CD14-positive monocyte (primary cell): Measurements from ENCODE around the gene TLR9. TPM values are rescaled to one million over a fixed set of nuclear protein-coding genes. Genes with fewer than 3 reads are reported as not detected.

Experiments used
- DNase-seq, 3 donors: peaks; one replicate each; pipeline ENCODE4 v3.0.0-alpha.2; 2011 to 2022
- H2AFZ ChIP-seq: 2 replicates; pipeline ENCODE4 v1.6.0; 2012; ENCODE audit warnings: mild to moderate bottlenecking, low read depth, low read length, inconsistent platforms; ENCODE audit not compliant: insufficient read depth, poor library complexity, severe bottlenecking
- H3K27ac ChIP-seq, 2 donors: 1 replicate in 1 of 2; 2 replicates in 1 of 2; pipeline ENCODE4 v1.5.1; 2012 to 2013; ENCODE audit warnings: low read length in 2 of 2, control low read depth in 1 of 2, inconsistent platforms in 1 of 2, low read depth in 1 of 2, mild to moderate bottlenecking in 1 of 2
- H3K27me3 ChIP-seq, 2 donors: one replicate each; pipeline versions ENCODE4 v1.6.0 to v1.6.1; 2011 to 2013; ENCODE audit warnings: low read length in 2 of 2; ENCODE audit not compliant: control insufficient read depth in 2 of 2, insufficient read depth in 2 of 2
- H3K36me3 ChIP-seq, 2 donors: replicated peaks in 1 of 2; 1 replicate in 1 of 2; 2 replicates in 1 of 2; pipeline versions ENCODE4 v1.5.1 to v1.6.1; 2012 to 2013; ENCODE audit warnings: low read length in 2 of 2, control low read depth in 1 of 2, inconsistent platforms in 1 of 2, mild to moderate bottlenecking in 1 of 2; ENCODE audit not compliant: insufficient read depth in 2 of 2, control insufficient read depth in 1 of 2
- H3K4me1 ChIP-seq, 2 donors: 1 replicate in 1 of 2; 2 replicates in 1 of 2; pipeline versions ENCODE4 v1.5.1 to v1.6.1; 2012 to 2013; ENCODE audit warnings: low read length in 2 of 2, control low read depth in 1 of 2, inconsistent platforms in 1 of 2, mild to moderate bottlenecking in 1 of 2, moderate library complexity in 1 of 2; ENCODE audit not compliant: insufficient read depth in 2 of 2, control insufficient read depth in 1 of 2
- H3K4me2 ChIP-seq: replicated peaks from 2 replicates; pipeline ENCODE3; 2012; ENCODE audit warnings: low read length, moderate library complexity, mild to moderate bottlenecking; ENCODE audit not compliant: poor library complexity, severe bottlenecking; ENCODE audit errors: extremely low read depth
- H3K4me3 ChIP-seq, 3 experiments: fragments of 200-600 bp in 1 of 3; sonication (generic) in 1 of 3; replicated peaks in 1 of 3; 1 replicate in 2 of 3; 2 replicates in 1 of 3; pipeline ENCODE4 v1.5.1; 2011 to 2013; ENCODE audit warnings: low read length in 3 of 3, mild to moderate bottlenecking in 3 of 3, control low read depth in 2 of 3, low read depth in 2 of 3, inconsistent platforms in 1 of 3, moderate library complexity in 1 of 3
- H3K79me2 ChIP-seq: 2 replicates; pipeline ENCODE4 v1.6.0; 2012; ENCODE audit warnings: mild to moderate bottlenecking, control low read depth, inconsistent platforms, low read length, moderate library complexity; ENCODE audit not compliant: insufficient read depth
- H3K9ac ChIP-seq: 2 replicates; pipeline ENCODE4 v1.6.0; 2017; ENCODE audit warnings: low read length, mild to moderate bottlenecking; ENCODE audit not compliant: insufficient read depth, poor library complexity, severe bottlenecking
- H3K9me3 ChIP-seq, 2 donors: replicated peaks in 1 of 2; 1 replicate in 1 of 2; 2 replicates in 1 of 2; pipeline versions ENCODE4 v1.5.1 to v1.6.1; 2012 to 2013; ENCODE audit warnings: low read length in 2 of 2, control low read depth in 1 of 2; ENCODE audit not compliant: control insufficient read depth in 1 of 2, insufficient read depth in 1 of 2
- H4K20me1 ChIP-seq: 2 replicates; pipeline ENCODE4 v1.6.0; 2012; ENCODE audit warnings: mild to moderate bottlenecking, low read length, control low read depth, moderate library complexity; ENCODE audit not compliant: insufficient read depth
- H3K27ac Mint-ChIP-seq, 7 donors: one replicate each; pipeline ENCODE4 v1.8.0; 2020; ENCODE audit warnings: mild to moderate bottlenecking in 7 of 7, mixed read lengths in 7 of 7, moderate library complexity in 6 of 7, inconsistent platforms in 2 of 7
- H3K27me3 Mint-ChIP-seq, 3 donors: one replicate each; pipeline ENCODE4 v1.8.0; 2021 to 2022; ENCODE audit warnings: low read depth in 3 of 3, mild to moderate bottlenecking in 3 of 3, mixed read lengths in 3 of 3, moderate library complexity in 3 of 3, inconsistent platforms in 1 of 3
- H3K36me3 Mint-ChIP-seq, 2 donors: one replicate each; pipeline ENCODE4 v1.8.0; 2020; ENCODE audit warnings: mixed read lengths in 2 of 2, inconsistent platforms in 1 of 2, mild to moderate bottlenecking in 1 of 2
- H3K4me1 Mint-ChIP-seq: one replicate; pipeline ENCODE4 v1.8.0; 2020; ENCODE audit warnings: mild to moderate bottlenecking, mixed read lengths
- H3K4me3 Mint-ChIP-seq, 2 donors: one replicate each; pipeline ENCODE4 v1.8.0; 2020; ENCODE audit warnings: mild to moderate bottlenecking in 2 of 2, mixed read lengths in 2 of 2, moderate library complexity in 1 of 2
- H3K9me3 Mint-ChIP-seq, 7 donors: one replicate each; pipeline ENCODE4 v1.8.0; 2020 to 2022; ENCODE audit warnings: mixed read lengths in 7 of 7, mild to moderate bottlenecking in 6 of 7, moderate library complexity in 6 of 7, inconsistent platforms in 2 of 7
- WGBS: methylation state at CpG from one replicate; pipeline ENCODE4 v1.1.5; 2013; ENCODE audit warnings: missing lambda C conversion rate; ENCODE audit not compliant: insufficient coverage; 5-methylcytosine and 5-hydroxymethylcytosine counted together
- intact Hi-C, 2 donors: fragments of 100-400 bp; cut with micrococcal nuclease; formaldehyde crosslinking; loops; one replicate each; pipeline versions ENCODE4 v1.15.0 to v1.15.1; 2023
- polyA plus RNA-seq, 3 donors: library from polyadenylated mRNA; depleted of rRNA in 1 of 3; unstranded in 2 of 3; stranded (reverse) in 1 of 3; fragments of 300-500 nt in 2 of 3; fragments of >200 nt in 1 of 3; fragmentation: Illumina TruSeq in 2 of 3; gene quantifications; 1 replicate in 2 of 3; 2 replicates in 1 of 3; pipeline ENCODE4 v1.2.3, GENCODE V29; 2012 to 2021
- TF ChIP-seq, protein P1 (sequence below): fragments of 200-600 bp; IDR thresholded peaks from one replicate; pipeline ENCODE4 v1.8.0; 2022; ENCODE audit warnings: antibody characterized with exemption, mild to moderate bottlenecking

The TLR9 gene
- polyA plus RNA-seq, 3 donors = 0.91 TPM; not detected in 2

DNA sequence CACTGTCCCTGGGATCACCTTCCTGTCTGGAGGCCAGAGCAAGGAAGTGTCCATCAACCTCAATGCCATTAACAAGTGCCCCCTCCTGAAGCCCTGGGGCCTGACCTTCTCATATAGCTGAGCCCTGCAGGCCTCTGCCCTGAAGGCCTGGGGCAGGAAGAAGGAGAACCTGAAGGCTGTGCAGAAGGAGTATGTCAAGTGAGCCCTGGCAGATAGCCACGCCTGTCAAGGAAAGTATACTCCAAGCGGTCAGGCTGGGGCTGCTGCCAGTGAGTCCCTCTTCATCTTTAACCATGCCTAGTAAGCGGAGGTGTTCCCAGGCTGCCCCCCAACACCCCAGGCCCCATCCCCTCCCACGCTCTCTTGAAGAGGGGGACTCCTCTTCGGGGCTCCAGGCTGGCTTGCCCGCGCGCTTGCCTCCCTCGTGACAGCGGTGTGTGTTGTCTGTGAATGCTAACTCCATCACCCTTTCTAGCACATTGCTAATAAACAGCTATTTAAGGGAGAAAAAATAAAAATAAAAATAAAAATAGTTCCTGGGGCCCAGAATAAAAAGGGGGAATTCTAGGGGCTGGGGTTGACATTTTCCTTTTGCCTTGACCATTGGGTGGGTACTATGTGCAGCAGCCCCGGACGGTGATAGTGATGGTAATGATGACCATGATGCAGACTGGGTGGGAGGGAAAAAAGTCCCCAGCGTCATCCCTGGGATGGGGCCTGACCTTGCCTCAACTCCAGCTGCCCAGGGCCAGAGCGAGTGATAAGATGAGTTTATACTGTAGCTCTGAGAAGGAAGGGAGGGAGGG lies 30.8 kb downstream of the TLR9 start:
- no peaks in the 10 kb centered on the region for H3K9me3 Mint-ChIP-seq
- no peak overlapping the region for H3K27ac ChIP-seq
- no peak overlapping the region for H3K9ac ChIP-seq
- TF ChIP-seq, protein P1, sequence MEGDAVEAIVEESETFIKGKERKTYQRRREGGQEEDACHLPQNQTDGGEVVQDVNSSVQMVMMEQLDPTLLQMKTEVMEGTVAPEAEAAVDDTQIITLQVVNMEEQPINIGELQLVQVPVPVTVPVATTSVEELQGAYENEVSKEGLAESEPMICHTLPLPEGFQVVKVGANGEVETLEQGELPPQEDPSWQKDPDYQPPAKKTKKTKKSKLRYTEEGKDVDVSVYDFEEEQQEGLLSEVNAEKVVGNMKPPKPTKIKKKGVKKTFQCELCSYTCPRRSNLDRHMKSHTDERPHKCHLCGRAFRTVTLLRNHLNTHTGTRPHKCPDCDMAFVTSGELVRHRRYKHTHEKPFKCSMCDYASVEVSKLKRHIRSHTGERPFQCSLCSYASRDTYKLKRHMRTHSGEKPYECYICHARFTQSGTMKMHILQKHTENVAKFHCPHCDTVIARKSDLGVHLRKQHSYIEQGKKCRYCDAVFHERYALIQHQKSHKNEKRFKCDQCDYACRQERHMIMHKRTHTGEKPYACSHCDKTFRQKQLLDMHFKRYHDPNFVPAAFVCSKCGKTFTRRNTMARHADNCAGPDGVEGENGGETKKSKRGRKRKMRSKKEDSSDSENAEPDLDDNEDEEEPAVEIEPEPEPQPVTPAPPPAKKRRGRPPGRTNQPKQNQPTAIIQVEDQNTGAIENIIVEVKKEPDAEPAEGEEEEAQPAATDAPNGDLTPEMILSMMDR = no peak
- no peaks in the 10 kb centered on the region for H3K27me3 ChIP-seq
- intact Hi-C loops = loop anchor here (5.0 kb wide), 2 partner anchors 42 to 132 kb away; partner anchors contain the start of gene POC1A (in 1 of the 2)
- no peak for DNase-seq
- peaks cover 52% of the 10 kb centered on the region for H3K4me1 Mint-ChIP-seq
- H3K4me3 Mint-ChIP-seq = no peak overlapping the region
- H3K9me3 ChIP-seq = no peaks in the 10 kb centered on the region
- peak overlapping the region in 2 of 7 donors; percentile 37 to 66 for H3K27ac Mint-ChIP-seq
- 94% methylated on average over 6 of the region's 14 CpGs for WGBS
- no peaks in the 10 kb centered on the region for H3K36me3 ChIP-seq
- peaks cover 51 to 56% of the 10 kb centered on the region in 2 donors for H3K4me1 ChIP-seq
- H3K79me2 ChIP-seq = peaks cover 18% of the 10 kb centered on the region
- no peak overlapping the region for H3K4me3 ChIP-seq
- H3K4me2 ChIP-seq = no peak overlapping the region
- H2AFZ ChIP-seq = no peak overlapping the region
- H3K36me3 Mint-ChIP-seq = peaks cover 6 to 8% of the 10 kb centered on the region in 2 donors
- peaks cover 0 to 4% (median 0%) of the 10 kb centered on the region in 3 donors for H3K27me3 Mint-ChIP-seq
- H4K20me1 ChIP-seq = peaks cover 10% of the 10 kb centered on the region

DNA sequence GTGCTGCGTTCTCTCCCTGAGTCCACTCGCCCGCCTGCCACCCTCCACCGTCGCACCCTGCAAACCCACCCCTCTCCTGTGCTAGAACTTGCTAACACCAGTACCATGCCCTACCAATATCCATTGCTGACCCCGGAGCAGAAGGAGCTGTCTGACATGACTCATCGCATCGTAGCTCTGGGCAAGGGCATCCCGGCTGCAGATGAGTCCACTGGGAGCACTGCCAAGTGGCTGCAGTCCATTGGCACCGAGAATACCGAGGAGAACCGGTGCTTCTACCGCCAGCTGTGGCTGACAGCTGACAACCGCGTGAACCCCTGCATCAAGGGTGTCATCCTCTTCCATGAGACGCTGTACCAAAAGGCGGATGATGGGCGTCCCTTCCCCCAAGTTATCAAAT lies 32.4 kb downstream of the TLR9 start:
- Histone ChIP-seq H3K4me3 (no peak overlapping the region), H2AFZ (no peak overlapping the region), H3K9ac (no peak overlapping the region), H3K4me1 (peaks cover 55 to 57% of the 10 kb centered on the region in 2 donors), H3K36me3 (no peaks in the 10 kb centered on the region), H3K27ac (no peak overlapping the region), H3K27me3 (no peaks in the 10 kb centered on the region), H3K4me2 (no peak overlapping the region), H3K9me3 (no peaks in the 10 kb centered on the region), H4K20me1 (no peaks in the 10 kb centered on the region), H3K79me2 (peaks cover 2% of the 10 kb centered on the region)
- no peak for DNase-seq
- TF ChIP-seq, protein P1 = no peak
- Mint-ChIP-seq H3K27ac (no peak overlapping the region), H3K4me1 (peaks cover 57% of the 10 kb centered on the region), H3K36me3 (peaks cover 0 to 1% of the 10 kb centered on the region in 2 donors), H3K9me3 (no peaks in the 10 kb centered on the region), H3K4me3 (no peak overlapping the region), H3K27me3 (peaks cover 0 to 4% (median 0%) of the 10 kb centered on the region in 3 donors)
- intact Hi-C loops = no loop called here
- 82% methylated on average over 8 of the region's 18 CpGs for WGBS
